GM12878 (cell line): ENCODE results near the gene TBRG4. TPM values are rescaled to one million over a fixed set of nuclear protein-coding genes. Genes with fewer than 3 reads are reported as not detected.

Source experiments
- ATAC-seq: fragments of 200-7000 bp; cut with Tn5 transposase; 3 replicates; pipeline ENCODE4 v1.9.1; 2020; ENCODE audit warnings: mild to moderate bottlenecking, moderate library complexity
- BruUV-seq: library from RNA; stranded (reverse); fragments of 400-500 nt; replicated peaks from 2 replicates; lab custom pipeline; 2021; lab: Mats Ljungman, UMichigan
- CTCF ChIA-PET: fragments of 300-600 bp; sonication (Branson Sonifier 250); formaldehyde crosslinking; extraction: SDS; loops from one replicate; lab custom pipeline; 2021; ENCODE audit warnings: inconsistent platforms; lab: Yijun Ruan, JAX
- POLR2A ChIA-PET: fragments of 350-600 bp; formaldehyde crosslinking; extraction: SDS; loops from one replicate; lab custom pipeline; 2021; ENCODE audit warnings: inconsistent platforms; lab: Charles Lee
- RAD21 ChIA-PET: fragments of 300-600 bp; sonication (Branson Sonifier 250); formaldehyde crosslinking; loops from one replicate; lab custom pipeline; 2023; ENCODE audit warnings: antibody characterized with exemption; ENCODE audit not compliant: unreplicated experiment; lab: Charles Lee
- SMC1A ChIA-PET: fragments of 300-600 bp; sonication (Branson Sonifier 250); formaldehyde crosslinking; loops from one replicate; lab custom pipeline; 2023; ENCODE audit not compliant: unreplicated experiment, uncharacterized antibody; lab: Charles Lee
- DNase-seq: peaks from one replicate; pipeline ENCODE4 v3.0.0-alpha.2; 2011; ENCODE audit warnings: low read depth, low spot score
- FAIRE-seq: peaks from 3 replicates; lab custom pipeline; 2011; peaks lifted over from hg19 to GRCh38; lab: Jason Lieb, UNC
- H2AFZ ChIP-seq: 2 replicates; pipeline ENCODE4 v1.6.0; 2011; ENCODE audit warnings: low read depth, low read length, control low read depth; ENCODE audit not compliant: control insufficient read depth
- H3K27ac ChIP-seq: 2 replicates; pipeline ENCODE4 v1.5.1; 2011; ENCODE audit warnings: control low read depth; ENCODE audit not compliant: control insufficient read depth, insufficient read depth
- H3K27me3 ChIP-seq, 2 experiments: replicated peaks in 1 of 2; 2 replicates each; pipeline versions ENCODE4 v1.6.0 to v1.6.1; 2011; ENCODE audit warnings: low read length in 1 of 2; ENCODE audit not compliant: control insufficient read depth in 2 of 2, insufficient read depth in 2 of 2
- H3K36me3 ChIP-seq, 2 experiments: 2 replicates each; pipeline ENCODE4 v1.5.1; 2011; ENCODE audit warnings: low read length in 1 of 2; ENCODE audit not compliant: control insufficient read depth in 2 of 2, insufficient read depth in 2 of 2
- H3K4me1 ChIP-seq: 2 replicates; pipeline ENCODE4 v1.6.1; 2011; ENCODE audit warnings: mild to moderate bottlenecking, low read length, moderate library complexity, mixed read lengths; ENCODE audit not compliant: control insufficient read depth, insufficient read depth
- H3K4me2 ChIP-seq: 2 replicates; pipeline ENCODE4 v1.6.0; 2011; ENCODE audit warnings: control low read depth; ENCODE audit not compliant: control insufficient read depth, insufficient read depth
- H3K4me3 ChIP-seq: fragments of 200-600 bp; sonication (generic); 2 replicates; pipeline ENCODE4 v1.5.1; 2016
- H3K79me2 ChIP-seq: 2 replicates; pipeline ENCODE4 v1.6.0; 2011; ENCODE audit warnings: low read length; ENCODE audit not compliant: control insufficient read depth, insufficient read depth
- H3K9ac ChIP-seq: 2 replicates; pipeline ENCODE4 v1.8.0; 2011; ENCODE audit warnings: low read length, control low read depth, mixed read lengths; ENCODE audit not compliant: control insufficient read depth, insufficient read depth
- H3K9me3 ChIP-seq: replicated peaks from 3 replicates; pipeline ENCODE4 v1.5.1; 2011; ENCODE audit warnings: mild to moderate bottlenecking, low read length; ENCODE audit not compliant: control insufficient read depth, insufficient read depth
- H4K20me1 ChIP-seq: 2 replicates; pipeline ENCODE4 v1.6.0; 2011; ENCODE audit not compliant: control insufficient read depth, insufficient read depth
- CBFB ChIP-seq: IDR thresholded peaks from 2 replicates; pipeline ENCODE4 v1.6.1; 2016; ENCODE audit warnings: antibody characterized with exemption, low read depth
- ESRRA ChIP-seq: IDR thresholded peaks from 2 replicates; pipeline ENCODE4 v1.6.1; 2012; ENCODE audit warnings: mild to moderate bottlenecking, low read length, improper control_type of control experiment
- FOXK2 ChIP-seq: fragments of 450-650 bp; IDR thresholded peaks from 2 replicates; pipeline ENCODE4 v1.6.1; 2017; ENCODE audit warnings: mild to moderate bottlenecking, moderate library complexity
- HDAC6 ChIP-seq: fragments of 200-600 bp; sonication (generic); IDR thresholded peaks from one replicate; pipeline ENCODE4 v1.8.0; 2017; ENCODE audit warnings: antibody characterized with exemption; ENCODE audit not compliant: unreplicated experiment
- PAX8 ChIP-seq: fragments of 450-650 bp; IDR thresholded peaks from 2 replicates; pipeline ENCODE4 v1.6.1; 2017; ENCODE audit warnings: mild to moderate bottlenecking, moderate library complexity
- RB1 ChIP-seq: fragments of 450-650 bp; formaldehyde crosslinking; IDR thresholded peaks from 2 replicates; pipeline ENCODE4 v1.6.1; 2017; ENCODE audit warnings: mild to moderate bottlenecking, borderline replicate concordance
- SIN3A ChIP-seq: IDR thresholded peaks from 2 replicates; pipeline ENCODE4 v1.6.1; 2012; ENCODE audit warnings: low read depth, low read length, improper control_type of control experiment
- TARDBP ChIP-seq: IDR thresholded peaks from 2 replicates; pipeline ENCODE4 v1.6.1; 2016; ENCODE audit warnings: borderline replicate concordance
- WGBS: methylation state at CpG from one replicate; pipeline ENCODE4 v1.1.6; 2016; ENCODE audit warnings: low lambda C conversion rate; ENCODE audit not compliant: insufficient replicate concordance, insufficient coverage; ENCODE audit errors: missing lambda C conversion rate; 5-methylcytosine and 5-hydroxymethylcytosine counted together
- in situ Hi-C: fragments of 300-500 bp; cut with MboI; formaldehyde crosslinking; loops from 9 replicates; pipeline ENCODE4 v1.14.3; 2018; ENCODE audit warnings: mixed read lengths
- intact Hi-C: fragments of 100-400 bp; cut with micrococcal nuclease; formaldehyde crosslinking; loops from one replicate; pipeline ENCODE4 v1.14.2; 2022; ENCODE audit not compliant: unreplicated experiment
- polyA plus RNA-seq, 11 experiments: library from polyadenylated mRNA; depleted of rRNA in 4 of 11; unstranded in 6 of 11; stranded (reverse) in 5 of 11; fragments of >200 nt; fragmentation: Nextera tagmentation in 4 of 11; fragmentation: Illumina TruSeq in 1 of 11; extraction: Ambion mirVana in 4 of 11; extraction: Trizol in 1 of 11; gene quantifications; 1 replicate in 1 of 11; 2 replicates in 10 of 11; pipeline versions ENCODE4 v1.2.1 to v1.2.3, GENCODE V29; 2011 to 2016; ENCODE audit warnings: inconsistent platforms in 2 of 11, missing spikeins in 2 of 11, low read depth in 1 of 11
- total RNA-seq, 4 experiments: library from RNA; depleted of rRNA in 3 of 4; stranded (reverse); fragments of >200 nt in 3 of 4; fragmentation: Illumina TruSeq in 1 of 4; extraction: Trizol in 1 of 4; gene quantifications; 2 replicates each; pipeline versions ENCODE4 v1.2.1 to v1.2.3, GENCODE V29; 2013 to 2021
- TF ChIP-seq, protein P1 (sequence below): fragments of 450-650 bp; IDR thresholded peaks from 2 replicates; pipeline ENCODE4 v1.6.1; 2014; ENCODE audit warnings: mild to moderate bottlenecking
- TF ChIP-seq, protein P2 (sequence below): IDR thresholded peaks from 2 replicates; pipeline ENCODE4 v1.6.1; 2012; ENCODE audit warnings: low read depth, low read length, improper control_type of control experiment
- TF ChIP-seq, protein P3 (sequence below): fragments of 450-650 bp; IDR thresholded peaks from 2 replicates; pipeline ENCODE4 v1.6.1; 2017; ENCODE audit warnings: mild to moderate bottlenecking
- TF ChIP-seq, protein P4 (sequence below): IDR thresholded peaks from 2 replicates; pipeline ENCODE4 v1.6.1; 2012; ENCODE audit warnings: low read depth, low read length, improper control_type of control experiment

The TBRG4 gene
- total and polyA plus RNA-seq, 10 of the 15 experiments (the other 5 are each of a cell fraction or from before 2014, with no cell fraction given), result 8.4 to 130 (median 118) TPM

DNA sequence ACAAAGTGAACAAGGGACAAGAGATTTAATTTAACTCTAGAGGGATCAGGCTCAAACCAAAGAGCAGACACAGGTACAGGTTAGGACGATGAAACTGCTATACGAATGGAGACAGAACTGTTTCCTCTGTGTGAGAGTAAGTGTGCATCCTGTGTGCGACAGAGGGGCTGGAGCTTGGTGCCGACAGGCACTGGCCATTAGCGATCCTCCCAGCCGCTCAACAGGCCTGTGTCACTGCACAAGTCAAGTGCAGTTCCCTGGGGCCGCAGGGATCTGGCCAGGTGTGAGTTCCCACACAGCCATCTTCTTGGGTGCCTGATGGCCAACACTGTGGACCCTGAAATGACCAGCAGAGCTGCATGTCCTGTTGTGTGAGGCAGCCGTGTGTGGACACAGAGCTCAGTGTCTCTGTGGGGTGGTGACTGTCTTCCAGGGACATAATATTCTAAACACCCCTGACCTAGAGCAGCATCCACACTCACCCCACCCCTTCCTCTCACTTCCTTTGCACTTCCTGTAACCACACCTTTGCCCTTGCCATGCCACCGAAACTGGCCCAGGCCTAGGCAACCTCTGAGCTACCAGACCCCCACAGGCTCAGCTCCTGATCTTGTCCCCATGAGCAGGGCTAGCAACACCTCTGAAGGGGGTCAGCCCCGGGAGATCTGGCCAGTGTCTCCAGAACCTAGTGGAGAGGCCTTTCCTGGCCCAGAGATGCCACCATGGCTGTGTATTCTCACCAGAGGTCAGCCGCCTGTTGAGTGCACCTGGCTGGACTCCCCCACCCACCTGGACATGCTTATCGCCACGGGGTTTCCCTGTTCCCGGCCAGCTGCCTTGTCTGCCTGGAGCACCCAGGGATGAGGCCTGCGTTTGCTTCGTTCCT lies 11.7 kb upstream of the TBRG4 start:
- 68% methylated on average over 16 of the region's 16 CpGs for WGBS
- H3K4me3 ChIP-seq, result no peak overlapping the region
- ChIA-PET SMC1A (interaction anchor here (1.4 kb wide), 1 partner anchor 15 kb away, joined by 3 read pairs; no protein-coding TSS in a partner anchor), POLR2A (interaction anchor here (0.6 kb wide), 1 partner anchor 91 kb away, joined by 5 read pairs; no protein-coding TSS in a partner anchor), RAD21 (no interaction called here), CTCF (interaction anchor here (0.7 to 1.2 kb wide), 3 partner anchors 8 to 150 kb away, joined by 3 to 5 read pairs (median 3); no protein-coding TSS in a partner anchor)
- DNase-seq (no peak), FAIRE-seq (no peak), ATAC-seq (no peak)
- no peaks in the 10 kb centered on the region for H3K79me2 ChIP-seq
- H3K4me1 ChIP-seq, result peaks cover 5% of the 10 kb centered on the region
- no peak overlapping the region for H3K27ac ChIP-seq
- BruUV-seq, result no TSS peak
- no peaks in the 10 kb centered on the region for H3K9me3 ChIP-seq
- H4K20me1 ChIP-seq, result no peaks in the 10 kb centered on the region
- H3K36me3 ChIP-seq, result no peaks in the 10 kb centered on the region
- in situ Hi-C loops (no loop called here), intact Hi-C loops (no loop called here)
- H3K4me2 ChIP-seq, result no peak overlapping the region
- H2AFZ ChIP-seq, result no peak overlapping the region
- no peak for TF ChIP-seq CBFB
- no peak for TF ChIP-seq FOXK2
- no peak for TF ChIP-seq SIN3A
- TF ChIP-seq PAX8, result no peak
- TF ChIP-seq RB1, result no peak
- TF ChIP-seq, protein P1, sequence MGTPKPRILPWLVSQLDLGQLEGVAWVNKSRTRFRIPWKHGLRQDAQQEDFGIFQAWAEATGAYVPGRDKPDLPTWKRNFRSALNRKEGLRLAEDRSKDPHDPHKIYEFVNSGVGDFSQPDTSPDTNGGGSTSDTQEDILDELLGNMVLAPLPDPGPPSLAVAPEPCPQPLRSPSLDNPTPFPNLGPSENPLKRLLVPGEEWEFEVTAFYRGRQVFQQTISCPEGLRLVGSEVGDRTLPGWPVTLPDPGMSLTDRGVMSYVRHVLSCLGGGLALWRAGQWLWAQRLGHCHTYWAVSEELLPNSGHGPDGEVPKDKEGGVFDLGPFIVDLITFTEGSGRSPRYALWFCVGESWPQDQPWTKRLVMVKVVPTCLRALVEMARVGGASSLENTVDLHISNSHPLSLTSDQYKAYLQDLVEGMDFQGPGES, result no peak
- TF ChIP-seq, protein P2, sequence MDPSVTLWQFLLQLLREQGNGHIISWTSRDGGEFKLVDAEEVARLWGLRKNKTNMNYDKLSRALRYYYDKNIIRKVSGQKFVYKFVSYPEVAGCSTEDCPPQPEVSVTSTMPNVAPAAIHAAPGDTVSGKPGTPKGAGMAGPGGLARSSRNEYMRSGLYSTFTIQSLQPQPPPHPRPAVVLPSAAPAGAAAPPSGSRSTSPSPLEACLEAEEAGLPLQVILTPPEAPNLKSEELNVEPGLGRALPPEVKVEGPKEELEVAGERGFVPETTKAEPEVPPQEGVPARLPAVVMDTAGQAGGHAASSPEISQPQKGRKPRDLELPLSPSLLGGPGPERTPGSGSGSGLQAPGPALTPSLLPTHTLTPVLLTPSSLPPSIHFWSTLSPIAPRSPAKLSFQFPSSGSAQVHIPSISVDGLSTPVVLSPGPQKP, result no peak
- no peak for TF ChIP-seq ESRRA
- no peak for TF ChIP-seq TARDBP
- TF ChIP-seq HDAC6, result no peak
- TF ChIP-seq, protein P3, sequence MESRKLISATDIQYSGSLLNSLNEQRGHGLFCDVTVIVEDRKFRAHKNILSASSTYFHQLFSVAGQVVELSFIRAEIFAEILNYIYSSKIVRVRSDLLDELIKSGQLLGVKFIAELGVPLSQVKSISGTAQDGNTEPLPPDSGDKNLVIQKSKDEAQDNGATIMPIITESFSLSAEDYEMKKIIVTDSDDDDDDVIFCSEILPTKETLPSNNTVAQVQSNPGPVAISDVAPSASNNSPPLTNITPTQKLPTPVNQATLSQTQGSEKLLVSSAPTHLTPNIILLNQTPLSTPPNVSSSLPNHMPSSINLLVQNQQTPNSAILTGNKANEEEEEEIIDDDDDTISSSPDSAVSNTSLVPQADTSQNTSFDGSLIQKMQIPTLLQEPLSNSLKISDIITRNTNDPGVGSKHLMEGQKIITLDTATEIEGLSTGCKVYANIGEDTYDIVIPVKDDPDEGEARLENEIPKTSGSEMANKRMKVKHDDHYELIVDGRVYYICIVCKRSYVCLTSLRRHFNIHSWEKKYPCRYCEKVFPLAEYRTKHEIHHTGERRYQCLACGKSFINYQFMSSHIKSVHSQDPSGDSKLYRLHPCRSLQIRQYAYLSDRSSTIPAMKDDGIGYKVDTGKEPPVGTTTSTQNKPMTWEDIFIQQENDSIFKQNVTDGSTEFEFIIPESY, result no peak
- TF ChIP-seq, protein P4, sequence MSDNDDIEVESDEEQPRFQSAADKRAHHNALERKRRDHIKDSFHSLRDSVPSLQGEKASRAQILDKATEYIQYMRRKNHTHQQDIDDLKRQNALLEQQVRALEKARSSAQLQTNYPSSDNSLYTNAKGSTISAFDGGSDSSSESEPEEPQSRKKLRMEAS, result no peak
- no peak overlapping the region for H3K9ac ChIP-seq
- no peaks in the 10 kb centered on the region; a peak in 1 of 4 replicates for H3K27me3 ChIP-seq
